ENCODE results near the gene ZNF385C. TPM values are rescaled to one million over a fixed set of nuclear protein-coding genes. Genes with fewer than 3 reads are reported as not detected.
"Not testable (repeated sequence)": the region's sequence is repeated elsewhere in the genome, so short reads cannot be mapped to it uniquely, and the experiment has no call there.

ZNF385C gene
- total RNA-seq, 1 experiment from 2014 or later = 2.8 TPM

- Histone ChIP-seq H4K91ac (ENCODE audit: insufficient read length, low read depth, low read length) (no peak overlapping the region), H3K4me1 (ENCODE audit: insufficient read depth, low read length) (peaks cover 15% of the 10 kb centered on the region), H4K8ac (replicated peaks; ENCODE audit: insufficient read length, low read depth, low read length) (no peak overlapping the region), H3K27me3 (ENCODE audit: insufficient read depth, low read length) (no peaks in the 10 kb centered on the region; the same call in 1 of the 2 replicates), H3K56ac (ENCODE audit: insufficient read length, low read depth, low read length) (no peak overlapping the region), H2AK5ac (ENCODE audit: insufficient read length, low read length) (peak overlapping the region; percentile 21), H2AFZ (ENCODE audit: low read length) (no peak overlapping the region), H3K23ac (ENCODE audit: insufficient read length, low read depth, low read length) (no peak overlapping the region), H3K4ac (ENCODE audit: low read depth, low read length) (peak overlapping the region; percentile 1; the same call in 1 of the 2 replicates), H3K4me2 (ENCODE audit: insufficient read depth, insufficient read length, low read length) (peak overlapping the region; percentile 79), H3T11ph (ENCODE audit: low read length) (peak overlapping the region; percentile 24), H3K27ac (ENCODE audit: insufficient read length, low read depth, low read length) (peak overlapping the region; percentile 61), H2BK120ac (ENCODE audit: low read depth, low read length, poor library complexity, severe bottlenecking) (no peak overlapping the region), H3K79me1 (ENCODE audit: insufficient read depth, low read depth, low read length, poor library complexity, severe bottlenecking) (peaks cover 4% of the 10 kb centered on the region), H2BK5ac (ENCODE audit: insufficient read length, low read length) (peak overlapping the region; percentile 22), H2BK20ac (ENCODE audit: low read depth, low read length, poor library complexity, severe bottlenecking) (no peak overlapping the region), H3K18ac (ENCODE audit: insufficient read length, low read depth, low read length) (peak overlapping the region; percentile 96), H2BK12ac (ENCODE audit: insufficient read length, low read depth, low read length) (no peak overlapping the region), H4K5ac (ENCODE audit: insufficient read length, low read depth, low read length) (no peak overlapping the region), H3K23me2 (ENCODE audit: insufficient read length, low read depth, low read length, poor library complexity, severe bottlenecking) (peaks cover 14% of the 10 kb centered on the region), H3K79me2 (ENCODE audit: insufficient read depth, low read length) (peaks cover 30% of the 10 kb centered on the region; the same call in 1 of the 2 replicates), H4K20me1 (ENCODE audit: control insufficient read depth, insufficient read depth, insufficient read length) (no peaks in the 10 kb centered on the region), H3K9ac (ENCODE audit: extremely low read depth, insufficient read length, low read length) (peak overlapping the region; percentile 88), H3K9me3 (ENCODE audit: control insufficient read depth, low read depth, low read length) (no peaks in the 10 kb centered on the region), H3K14ac (ENCODE audit: insufficient read depth, low read length) (peak overlapping the region; percentile 94; the same call in 1 of the 2 replicates), H2BK15ac (ENCODE audit: low read depth, low read length) (no peak overlapping the region)
- no peak for TF ChIP-seq CTCF (conservative IDR thresholded peaks at IDR 0.05)
- no peak for DNase-seq
- H3K4me1 Mint-ChIP-seq = peaks cover 53 to 62% of the 10 kb centered on the region in 2 experiments
- H3K4me3 Mint-ChIP-seq = peak overlapping the region; percentile 97 to 99
- H3K27me3 Mint-ChIP-seq (ENCODE audit: low read depth) = no peaks in the 10 kb centered on the region
- no CpG with 5 or more reads among the region's 12 CpGs for WGBS (ENCODE audit: extremely low coverage, insufficient read length, low lambda C conversion rate)
- H3K36me3 Mint-ChIP-seq (ENCODE audit: insufficient read depth in 1 of 3, low read depth in 3 of 3) = peaks cover 6 to 20% (median 12%) of the 10 kb centered on the region in 3 experiments
- no peaks in the 10 kb centered on the region for H3K9me3 Mint-ChIP-seq
- H3K27ac Mint-ChIP-seq = peak overlapping the region; percentile 98 to 100 (median 100)
Measured at GRCh38 chr17:42016411-42016831, 81.9 kb downstream of the ZNF385C start.

GRCh38 chr17:42013740-42014139, 84.5 kb downstream of the ZNF385C start:
- not testable (repeated sequence) for H3K27me3 ChIP-seq (ENCODE audit: insufficient read depth, low read length); H4K8ac ChIP-seq (replicated peaks; ENCODE audit: insufficient read length, low read depth, low read length); H3K18ac ChIP-seq (ENCODE audit: insufficient read length, low read depth, low read length); H3K9me3 ChIP-seq (ENCODE audit: control insufficient read depth, low read depth, low read length); H2AK5ac ChIP-seq (ENCODE audit: insufficient read length, low read length); H3T11ph ChIP-seq (ENCODE audit: low read length); H3K56ac ChIP-seq (ENCODE audit: insufficient read length, low read depth, low read length); H4K5ac ChIP-seq (ENCODE audit: insufficient read length, low read depth, low read length); DNase-seq; H3K79me1 ChIP-seq (ENCODE audit: insufficient read depth, low read depth, low read length, poor library complexity, severe bottlenecking); H2BK15ac ChIP-seq (ENCODE audit: low read depth, low read length); H3K4me2 ChIP-seq (ENCODE audit: insufficient read depth, insufficient read length, low read length); H4K20me1 ChIP-seq (ENCODE audit: control insufficient read depth, insufficient read depth, insufficient read length); H2BK12ac ChIP-seq (ENCODE audit: insufficient read length, low read depth, low read length); H3K9me3 Mint-ChIP-seq; H3K14ac ChIP-seq (ENCODE audit: insufficient read depth, low read length); H2AFZ ChIP-seq (ENCODE audit: low read length); H3K23ac ChIP-seq (ENCODE audit: insufficient read length, low read depth, low read length); H2BK20ac ChIP-seq (ENCODE audit: low read depth, low read length, poor library complexity, severe bottlenecking); H3K27me3 Mint-ChIP-seq (ENCODE audit: low read depth)
- peak overlapping the region; percentile 90 to 99 (median 97); a peak in 6 of 7 replicates for H3K27ac Mint-ChIP-seq
- Histone ChIP-seq H3K23me2 (ENCODE audit: insufficient read length, low read depth, low read length, poor library complexity, severe bottlenecking) (peaks cover 12% of the 10 kb centered on the region), H3K9ac (ENCODE audit: extremely low read depth, insufficient read length, low read length) (peak overlapping the region; percentile 16), H2BK120ac (ENCODE audit: low read depth, low read length, poor library complexity, severe bottlenecking) (peak overlapping the region; percentile 76), H3K27ac (ENCODE audit: insufficient read length, low read depth, low read length) (peak overlapping the region; percentile 68), H4K91ac (ENCODE audit: insufficient read length, low read depth, low read length) (peak overlapping the region; percentile 9), H2BK5ac (ENCODE audit: insufficient read length, low read length) (peak overlapping the region; percentile 81), H3K4ac (ENCODE audit: low read depth, low read length) (peak overlapping the region; percentile 5), H3K4me1 (ENCODE audit: insufficient read depth, low read length) (peaks cover 15% of the 10 kb centered on the region), H3K79me2 (ENCODE audit: insufficient read depth, low read length) (peaks cover 55% of the 10 kb centered on the region)
- peaks cover 60 to 65% of the 10 kb centered on the region in 2 experiments for H3K4me1 Mint-ChIP-seq
- peak overlapping the region in 1 of 2 experiments; percentile 64; a peak in 3 of 5 replicates for H3K4me3 Mint-ChIP-seq
- H3K36me3 Mint-ChIP-seq (ENCODE audit: insufficient read depth in 1 of 3, low read depth in 3 of 3) = peaks cover 12 to 31% (median 25%) of the 10 kb centered on the region in 3 experiments
- no CpG with 5 or more reads among the region's 12 CpGs for WGBS (ENCODE audit: extremely low coverage, insufficient read length, low lambda C conversion rate)

Measured in H9 (cell line).